ENCODE results near the gene CCDC142.
A peak's percentile ranks its signal among the peaks of the same experiment; 100 is the strongest.
"Not testable (repeated sequence)": the region's sequence is repeated elsewhere in the genome, so short reads cannot be mapped to it uniquely, and the experiment has no call there.

The CCDC142 gene

GRCh38 chr2:74461187-74462053 lies 21.4 kb downstream of the CCDC142 start:
- TF ChIP-seq CTCF (IDR thresholded peaks at IDR 0.05; ENCODE audit: low read length, missing control alignments) = peak; percentile 7
- no peak for DNase-seq (ENCODE audit: low read depth)
- H3K4me3 ChIP-seq (replicated peaks; ENCODE audit: low read depth, low read length) = no peak overlapping the region

GRCh38 chr2:74460187-74460586 lies 22.6 kb downstream of the CCDC142 start:
- DNase-seq (ENCODE audit: low read depth); H3K4me3 ChIP-seq (replicated peaks; ENCODE audit: low read depth, low read length): not testable (repeated sequence)

GRCh38 chr2:74459503-74460118 lies 23.2 kb downstream of the CCDC142 start:
- DNase-seq (ENCODE audit: low read depth) = not testable (repeated sequence)
- peak overlapping the region; percentile 97 for H3K4me3 ChIP-seq (replicated peaks; ENCODE audit: low read depth, low read length)

- no peak for DNase-seq (ENCODE audit: low read depth)
- TF ChIP-seq CTCF (IDR thresholded peaks at IDR 0.05; ENCODE audit: low read length, missing control alignments) = no peak
- peak overlapping the region; percentile 97 for H3K4me3 ChIP-seq (replicated peaks; ENCODE audit: low read depth, low read length)
Measured at GRCh38 chr2:74458938-74459363, 23.8 kb downstream of the CCDC142 start.

- TF ChIP-seq CTCF (IDR thresholded peaks at IDR 0.05; ENCODE audit: low read length, missing control alignments) = no peak
- DNase-seq (ENCODE audit: low read depth) = peak; percentile 100
- H3K4me3 ChIP-seq (replicated peaks; ENCODE audit: low read depth, low read length) = peak within 1 kb of the TSS; percentile 97
Measured at GRCh38 chr2:74458132-74458937, 24.5 kb downstream of the CCDC142 start, which contains the start of gene WBP1. Gene WBP1, plus strand, starts transcription at chr2:74458438. Its CDS starts 165 bp downstream, at chr2:74458603.

GRCh38 chr2:74457549-74458131 lies 25.2 kb downstream of the CCDC142 start:
- DNase-seq (ENCODE audit: low read depth) = no peak
- peak overlapping the region; percentile 63 for H3K4me3 ChIP-seq (replicated peaks; ENCODE audit: low read depth, low read length)
- no peak for TF ChIP-seq CTCF (IDR thresholded peaks at IDR 0.05; ENCODE audit: low read length, missing control alignments)

GRCh38 chr2:74457129-74457548 lies 25.7 kb downstream of the CCDC142 start:
- TF ChIP-seq CTCF (IDR thresholded peaks at IDR 0.05; ENCODE audit: low read length, missing control alignments) = no peak
- peak; percentile 36 for DNase-seq (ENCODE audit: low read depth)
- peak overlapping the region; percentile 63 for H3K4me3 ChIP-seq (replicated peaks; ENCODE audit: low read depth, low read length)
